Common myeloid progenitor, CD34-positive (primary cell): ENCODE results near the gene RNASE8.
A peak's percentile ranks its signal among the peaks of the same experiment; 100 is the strongest.

ENCODE experiments used
- CTCF ChIA-PET: fragments of 350-600 bp; sonication (Branson Sonifier 250); formaldehyde crosslinking; loops from one replicate; lab custom pipeline; 2021; ENCODE audit warnings: antibody characterized with exemption; lab: Charles Lee
- POLR2A ChIA-PET: fragments of 350-600 bp; sonication (Branson Sonifier 250); formaldehyde crosslinking; loops from one replicate; lab custom pipeline; 2021; ENCODE audit warnings: antibody characterized with exemption; lab: Charles Lee
- DNase-seq, 3 donors: peaks; one replicate each; pipeline versions ENCODE4 v3.0.0 to v3.0.0-alpha.2; 2013
- H3K27ac ChIP-seq, 2 experiments: 1 replicate in 1 of 2; 2 replicates in 1 of 2; pipeline ENCODE4 v1.7.0; 2013; ENCODE audit warnings: inconsistent platforms in 2 of 2, low read length in 2 of 2, mild to moderate bottlenecking in 2 of 2, low read depth in 1 of 2, moderate library complexity in 1 of 2; ENCODE audit not compliant: severe bottlenecking in 2 of 2, insufficient read depth in 1 of 2, poor library complexity in 1 of 2
- H3K27me3 ChIP-seq, 5 experiments: replicated peaks in 2 of 5; 1 replicate in 3 of 5; 2 replicates in 2 of 5; pipeline versions ENCODE4 v1.6.1 to v1.7.0; 2013; ENCODE audit warnings: low read length in 4 of 5, mild to moderate bottlenecking in 2 of 5, moderate library complexity in 2 of 5, inconsistent platforms in 1 of 5; ENCODE audit not compliant: insufficient read depth in 5 of 5, control insufficient read depth in 4 of 5
- H3K36me3 ChIP-seq, 4 experiments: 1 replicate in 2 of 4; 2 replicates in 2 of 4; pipeline versions ENCODE4 v1.6.1 to v1.7.0; 2013; ENCODE audit warnings: low read length in 3 of 4, control low read depth in 1 of 4, mild to moderate bottlenecking in 1 of 4; ENCODE audit not compliant: control insufficient read depth in 4 of 4, insufficient read depth in 4 of 4
- H3K4me1 ChIP-seq, 4 experiments: 1 replicate in 3 of 4; 2 replicates in 1 of 4; pipeline versions ENCODE4 v1.6.1 to v1.7.1; 2013; ENCODE audit warnings: low read length in 3 of 4, mild to moderate bottlenecking in 3 of 4, control low read depth in 1 of 4, inconsistent platforms in 1 of 4, moderate library complexity in 1 of 4; ENCODE audit not compliant: control insufficient read depth in 4 of 4, insufficient read depth in 4 of 4; ENCODE audit errors: control extremely low read depth in 1 of 4
- H3K4me3 ChIP-seq, 7 experiments: 1 replicate in 4 of 7; 2 replicates in 3 of 7; pipeline versions ENCODE4 v1.5.1 to v1.7.0; 2013; ENCODE audit warnings: mild to moderate bottlenecking in 7 of 7, low read length in 6 of 7, moderate library complexity in 6 of 7, inconsistent platforms in 2 of 7, low read depth in 2 of 7, control low read depth in 1 of 7; ENCODE audit not compliant: insufficient read depth in 4 of 7, control insufficient read depth in 1 of 7; ENCODE audit errors: extremely low read depth in 1 of 7
- H3K9me3 ChIP-seq, 5 experiments: 1 replicate in 4 of 5; 2 replicates in 1 of 5; pipeline versions ENCODE4 v1.6.1 to v1.7.1; 2013; ENCODE audit warnings: low read length in 4 of 5, mild to moderate bottlenecking in 2 of 5, inconsistent platforms in 1 of 5, low read depth in 1 of 5, moderate library complexity in 1 of 5; ENCODE audit not compliant: control insufficient read depth in 4 of 5, insufficient read depth in 2 of 5; ENCODE audit errors: control extremely low read depth in 1 of 5
- WGBS: methylation state at CpG from one replicate; pipeline ENCODE4 v1.1.5; 2013; ENCODE audit not compliant: insufficient coverage; 5-methylcytosine and 5-hydroxymethylcytosine counted together

Gene RNASE8

GRCh38 chr14:21049271-21049673 lies 8.3 kb upstream of the RNASE8 start:
- WGBS, result 94% methylated on average over 2 of the region's 3 CpGs
- Histone ChIP-seq H3K4me3 (no peak overlapping the region), H3K27ac (no peak overlapping the region), H3K27me3 (no peaks in the 10 kb centered on the region), H3K36me3 (no peaks in the 10 kb centered on the region), H3K9me3 (no peaks in the 10 kb centered on the region), H3K4me1 (peaks cover 5 to 13% (median 11%) of the 10 kb centered on the region in 4 experiments)
- no peak for DNase-seq
- POLR2A ChIA-PET, result no interaction called here
- CTCF ChIA-PET, result interaction anchor here (1.5 to 6.7 kb wide), 5 partner anchors 10 to 35 kb away, joined by 3 to 42 read pairs (median 12); no protein-coding TSS in a partner anchor

GRCh38 chr14:21050597-21050996 lies 7.0 kb upstream of the RNASE8 start:
- 0% methylated on average over 1 of the region's 3 CpGs for WGBS
- no peaks in the 10 kb centered on the region for H3K9me3 ChIP-seq
- DNase-seq, result peak in 1 of 3 donors; percentile 33
- no peaks in the 10 kb centered on the region for H3K27me3 ChIP-seq
- no peak overlapping the region for H3K4me3 ChIP-seq
- no peaks in the 10 kb centered on the region for H3K36me3 ChIP-seq
- ChIA-PET CTCF (interaction anchor here (0.5 to 6.7 kb wide), 8 partner anchors 11 to 481 kb away, joined by 3 to 42 read pairs (median 4); no protein-coding TSS in a partner anchor), POLR2A (no interaction called here)
- no peak overlapping the region for H3K27ac ChIP-seq
- H3K4me1 ChIP-seq, result peaks cover 0 to 4% (median 2%) of the 10 kb centered on the region in 4 experiments

DNA sequence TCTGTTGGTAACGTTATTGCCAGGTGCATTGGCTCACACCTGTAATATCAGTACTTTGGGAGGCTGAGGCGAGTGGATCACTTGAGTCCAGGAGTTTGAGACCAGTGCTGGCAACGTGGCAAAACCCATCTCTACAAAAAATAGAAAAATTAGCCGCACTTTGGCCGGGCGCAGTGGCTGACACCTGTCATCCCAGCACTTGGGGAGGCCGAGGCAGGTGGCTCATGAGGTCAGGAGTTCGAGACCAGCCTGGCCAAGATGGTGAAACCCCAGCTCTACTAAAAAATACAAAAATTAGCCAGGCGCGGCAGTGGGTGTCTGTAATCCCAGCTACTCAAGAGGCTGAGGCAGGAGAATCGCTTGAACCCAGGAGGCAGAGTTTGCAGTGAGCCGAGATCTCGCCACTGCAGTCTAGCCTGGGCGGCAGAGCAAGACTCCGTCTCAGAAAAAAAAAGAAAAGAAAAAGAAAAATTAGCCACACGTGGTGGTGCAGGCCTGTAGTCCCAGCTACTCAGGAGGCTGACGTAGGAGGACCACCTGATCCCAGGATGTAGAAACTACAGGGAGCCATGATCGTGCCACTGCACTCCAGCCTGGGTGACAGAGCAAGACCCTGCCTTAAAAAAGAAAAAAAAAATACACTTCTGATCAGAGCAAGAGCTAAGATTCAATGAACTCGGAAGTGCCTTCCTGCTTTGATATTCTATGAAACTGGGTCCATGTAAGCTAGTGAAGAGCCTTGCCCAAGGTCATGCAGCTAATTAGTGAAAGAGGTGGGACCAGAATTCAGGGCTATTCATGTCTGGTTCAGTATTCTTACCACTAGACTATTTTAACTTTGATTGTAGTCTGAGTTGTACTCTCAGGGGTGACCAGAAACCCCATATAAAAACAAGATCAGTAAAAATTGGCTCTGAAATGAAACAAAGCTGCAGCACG lies 4.2 kb upstream of the RNASE8 start:
- Histone ChIP-seq H3K9me3 (no peaks in the 10 kb centered on the region), H3K36me3 (no peaks in the 10 kb centered on the region), H3K27ac (no peak overlapping the region), H3K27me3 (no peaks in the 10 kb centered on the region), H3K4me1 (peaks cover 0 to 4% (median 2%) of the 10 kb centered on the region in 4 experiments), H3K4me3 (no peak overlapping the region)
- DNase-seq, result no peak
- WGBS, result 97% methylated on average over 19 of the region's 20 CpGs
- ChIA-PET POLR2A (no interaction called here), CTCF (interaction anchor here (0.8 to 1.3 kb wide), 4 partner anchors 10 to 54 kb away, joined by 3 to 5 read pairs (median 3); no protein-coding TSS in a partner anchor)

DNA sequence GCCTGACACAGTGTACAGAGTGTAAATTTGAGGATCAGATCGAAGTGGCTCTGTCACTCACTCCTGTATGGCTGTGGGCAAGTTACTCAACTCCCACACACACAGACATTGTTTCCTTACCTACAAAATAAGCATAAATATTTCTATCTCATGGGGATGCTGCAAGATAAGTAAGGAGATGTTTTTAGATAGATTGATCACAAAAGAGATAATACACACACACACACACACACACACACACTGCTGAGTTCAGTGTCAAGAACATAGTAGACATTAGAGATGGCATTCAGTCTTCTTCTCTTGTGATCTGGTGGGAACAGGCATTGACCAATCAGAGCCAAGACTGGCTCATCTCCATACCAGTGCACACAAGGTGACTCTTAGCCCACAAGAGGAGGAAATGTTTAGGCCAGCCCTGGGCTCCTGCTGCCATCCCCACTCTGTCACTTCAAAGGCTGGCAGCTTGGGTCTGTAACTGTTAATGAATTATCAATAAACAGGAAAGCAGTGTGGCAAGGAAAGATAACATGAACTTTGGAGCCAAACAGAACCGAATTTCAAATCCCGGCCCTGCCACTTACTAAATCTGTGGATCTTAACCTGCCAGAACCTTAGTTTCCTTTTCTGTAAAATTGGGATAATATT lies 3.4 kb upstream of the RNASE8 start:
- POLR2A ChIA-PET, result no interaction called here
- Histone ChIP-seq H3K27ac (no peak overlapping the region), H3K9me3 (no peaks in the 10 kb centered on the region), H3K4me1 (peaks cover 0 to 4% (median 2%) of the 10 kb centered on the region in 4 experiments), H3K36me3 (no peaks in the 10 kb centered on the region), H3K27me3 (no peaks in the 10 kb centered on the region), H3K4me3 (no peak overlapping the region)
- 40% methylated on average over 1 of the region's 3 CpGs for WGBS
- DNase-seq, result no peak
- CTCF ChIA-PET, result interaction anchor here (0.8 to 1.3 kb wide), 4 partner anchors 11 to 53 kb away, joined by 3 to 5 read pairs (median 3); no protein-coding TSS in a partner anchor

DNA sequence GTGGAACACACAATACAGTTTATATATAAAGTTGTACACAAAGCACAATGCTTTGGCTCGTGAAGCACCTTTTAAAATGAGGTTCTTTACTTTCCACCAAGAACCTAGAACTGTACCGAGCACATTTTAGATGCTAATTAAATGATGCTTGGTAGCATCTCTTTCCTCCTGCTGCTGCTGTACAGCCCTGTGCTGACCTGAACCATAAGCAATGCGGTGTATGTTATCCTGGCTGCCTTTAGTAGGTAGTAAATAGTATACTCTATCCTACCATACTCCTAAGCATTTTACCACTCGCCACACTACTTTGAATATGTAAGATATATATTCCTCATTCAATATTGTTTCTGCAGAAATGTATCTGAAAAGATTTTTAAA lies 2.9 kb upstream of the RNASE8 start:
- no peaks in the 10 kb centered on the region for H3K36me3 ChIP-seq
- no peaks in the 10 kb centered on the region for H3K27me3 ChIP-seq
- WGBS, result no CpG with 5 or more reads among the region's 4 CpGs
- no peak overlapping the region for H3K4me3 ChIP-seq
- no peak for DNase-seq
- H3K9me3 ChIP-seq, result no peaks in the 10 kb centered on the region
- no peak overlapping the region for H3K27ac ChIP-seq
- CTCF ChIA-PET, result no interaction called here
- peaks cover 0 to 4% (median 2%) of the 10 kb centered on the region in 4 experiments for H3K4me1 ChIP-seq
- POLR2A ChIA-PET, result no interaction called here

- H3K4me3 ChIP-seq, result no peak overlapping the region
- ChIA-PET POLR2A (no interaction called here), CTCF (interaction anchor here (0.9 to 4.7 kb wide), 7 partner anchors 12 to 49 kb away, joined by 4 to 28 read pairs (median 6); no protein-coding TSS in a partner anchor)
- H3K9me3 ChIP-seq, result no peaks in the 10 kb centered on the region
- no peak for DNase-seq
- no peaks in the 10 kb centered on the region for H3K36me3 ChIP-seq
- H3K4me1 ChIP-seq, result peaks cover 0 to under 1% (median under 1%) of the 10 kb centered on the region in 4 experiments
- 96% methylated on average over 3 of the region's 5 CpGs for whole genome bisulfite sequencing
- H3K27me3 ChIP-seq, result no peaks in the 10 kb centered on the region
- no peak overlapping the region for H3K27ac ChIP-seq
Observed at GRCh38 chr14:21055432-21056117, 2.0 kb upstream of the RNASE8 start.
